ENCODE data around the gene COX5B.
"Not testable (repeated sequence)": the region's sequence is repeated elsewhere in the genome, so short reads cannot be mapped to it uniquely, and the experiment has no call there.

The COX5B gene, protein sequence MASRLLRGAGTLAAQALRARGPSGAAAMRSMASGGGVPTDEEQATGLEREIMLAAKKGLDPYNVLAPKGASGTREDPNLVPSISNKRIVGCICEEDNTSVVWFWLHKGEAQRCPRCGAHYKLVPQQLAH

DNA sequence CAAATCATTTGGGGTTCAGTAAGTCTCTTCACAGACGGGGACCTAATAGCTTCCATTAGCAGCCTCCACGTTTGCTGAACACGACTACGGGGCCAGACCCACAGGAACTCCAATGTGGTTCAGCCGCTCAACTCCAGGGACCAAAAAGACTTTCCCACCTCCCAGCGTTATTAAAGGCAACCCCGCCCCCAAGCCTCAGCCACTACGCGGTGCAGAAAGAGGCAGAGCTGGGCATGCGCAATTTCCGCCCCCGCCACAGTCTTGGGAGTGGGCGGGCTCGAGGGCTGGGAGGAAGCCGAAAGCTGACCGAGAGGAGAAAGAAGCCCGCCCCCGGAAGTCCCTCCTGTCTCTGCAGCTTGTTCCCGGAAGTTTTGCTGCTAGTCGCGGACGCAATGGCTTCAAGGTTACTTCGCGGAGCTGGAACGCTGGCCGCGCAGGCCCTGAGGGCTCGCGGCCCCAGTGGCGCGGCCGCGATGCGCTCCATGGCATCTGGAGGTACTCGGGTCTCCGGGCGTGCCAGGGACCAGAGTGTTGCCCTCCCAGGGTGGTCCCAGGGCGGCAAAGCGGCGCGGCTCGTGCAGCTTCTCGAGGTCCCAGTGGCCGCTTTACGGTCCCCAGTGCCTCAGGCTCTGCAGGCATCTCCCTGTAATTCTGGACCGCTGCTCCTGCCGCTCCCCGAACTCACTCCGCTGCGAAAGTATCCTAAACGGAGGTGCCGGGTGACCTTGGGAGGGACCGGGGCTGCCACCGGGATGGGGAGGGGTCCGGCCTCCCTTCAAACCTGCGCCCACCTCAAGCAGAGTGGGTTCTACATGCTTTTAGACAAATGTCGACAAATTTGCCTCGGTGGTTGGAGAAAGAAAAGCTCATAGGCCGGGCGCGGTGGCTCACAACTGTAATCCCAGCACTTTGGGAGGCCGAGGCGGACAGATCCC lies at the start of gene COX5B:
Gene COX5B, plus strand, starts transcription at position 368 of the 935 bp plus-strand sequence. Its CDS starts 25 bp downstream, at position 393.
- DNase-seq: peak; percentile 82 to 95

GRCh38 chr2:97596180-97596579 lies 49.7 kb upstream of the COX5B start:
- not testable (repeated sequence) for DNase-seq

- DNase-seq: not testable (repeated sequence)
These were observed 44.3 kb upstream of the COX5B start for GRCh38 chr2:97601537-97601936.

DNA sequence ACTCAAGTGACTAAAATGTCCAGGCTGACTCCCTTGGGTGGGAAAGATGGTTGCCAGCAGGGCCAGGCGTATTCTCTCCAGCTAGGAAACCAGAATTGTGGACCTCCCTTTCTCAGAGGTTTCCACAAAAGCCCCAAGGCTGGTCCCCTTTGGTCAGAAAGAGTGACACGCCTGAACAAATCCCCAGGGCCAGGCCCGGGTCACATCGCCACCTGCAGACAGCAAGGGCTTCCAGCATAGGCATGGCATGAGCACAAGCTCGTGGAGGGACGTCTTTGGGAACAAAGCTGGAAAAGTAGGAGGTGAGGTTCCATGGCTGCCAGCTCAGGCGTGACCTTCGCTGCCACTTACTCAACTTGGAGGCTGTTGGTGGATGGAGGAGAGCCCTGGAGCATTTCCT lies 40.8 kb upstream of the COX5B start:
- not testable (repeated sequence) for DNase-seq

- not testable (repeated sequence) for DNase-seq
These were observed 40.1 kb upstream of the COX5B start for GRCh38 chr2:97605524-97606339.

DNA sequence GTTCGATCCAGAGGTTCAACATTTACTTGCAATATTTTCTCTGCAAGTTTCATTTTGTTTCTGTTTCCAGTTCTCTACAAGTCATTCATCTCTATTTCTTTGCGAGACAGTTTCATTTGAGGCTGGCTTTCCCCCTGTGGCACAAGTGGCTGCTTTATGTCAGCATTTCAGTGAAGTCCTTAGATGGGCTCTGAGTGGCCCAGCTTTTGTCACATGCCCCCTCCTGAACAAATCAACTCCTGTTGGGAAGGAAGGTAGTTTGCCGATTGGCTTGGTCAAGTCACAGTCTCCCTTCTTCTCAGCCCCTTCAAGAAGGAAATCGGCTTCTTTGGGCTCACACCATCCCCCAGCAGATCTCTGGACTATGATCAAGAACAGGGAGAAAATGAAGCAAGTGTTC lies 37.1 kb upstream of the COX5B start:
- not testable (repeated sequence) for DNase-seq

DNA sequence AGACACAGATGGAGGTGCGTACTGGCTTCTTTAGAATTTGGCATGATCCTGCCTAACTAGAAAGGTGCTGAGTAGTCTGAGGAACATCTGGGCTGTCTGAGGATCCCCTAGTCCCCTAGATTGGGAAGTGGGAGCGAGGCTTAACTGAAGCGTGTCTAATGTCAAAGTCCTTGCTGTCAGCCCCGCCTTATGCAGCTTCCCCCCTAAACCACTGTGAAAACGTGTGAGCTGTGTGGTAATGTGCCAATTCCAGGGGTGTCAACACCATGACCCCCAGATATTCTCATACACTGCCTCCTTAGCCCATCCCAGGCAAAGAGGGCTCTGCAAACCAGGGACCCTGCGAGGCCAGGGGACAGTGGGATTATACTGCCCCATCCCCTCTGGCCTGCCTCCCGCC lies 34.0 kb upstream of the COX5B start:
- DNase-seq: not testable (repeated sequence)

DNA sequence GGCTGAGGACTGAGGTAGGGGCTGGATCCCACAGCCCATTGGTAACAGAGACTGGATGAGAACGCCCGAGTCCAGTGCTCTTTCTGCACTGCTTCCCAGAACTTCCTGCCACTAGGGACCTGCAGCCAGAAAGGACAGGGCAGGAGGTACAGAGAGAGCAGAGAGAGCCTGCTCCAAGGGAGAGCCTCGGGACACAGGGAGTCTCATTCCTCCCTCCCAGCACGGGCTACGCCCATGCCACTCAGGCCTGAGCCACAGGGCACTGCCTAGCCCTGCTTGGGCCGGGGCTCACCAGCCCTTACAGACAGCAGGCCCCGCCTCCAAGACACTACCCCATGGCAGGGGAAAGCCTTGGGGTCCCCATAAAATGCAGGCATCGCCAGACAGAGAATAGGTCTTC lies 30.1 kb upstream of the COX5B start:
- DNase-seq: not testable (repeated sequence)

DNA sequence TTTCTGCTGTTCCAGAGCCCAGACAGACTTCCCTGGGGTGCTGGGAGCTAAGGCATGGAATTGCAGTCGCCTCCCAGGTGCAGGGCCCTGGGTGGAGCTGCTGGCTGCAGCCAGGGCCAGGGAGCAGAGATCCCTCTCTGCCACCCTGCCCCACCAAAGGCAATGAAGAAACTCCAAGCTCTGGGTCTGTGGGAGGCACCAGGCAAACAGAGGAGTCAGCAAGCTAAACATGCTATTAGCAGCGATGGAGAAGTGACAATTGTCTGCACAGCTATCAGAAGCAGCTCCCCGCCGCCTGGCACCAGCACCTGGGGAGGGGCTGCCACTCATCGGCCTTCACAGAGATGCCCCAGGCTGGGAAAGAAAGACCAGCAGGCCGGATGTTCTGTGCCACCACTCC lies 28.0 kb upstream of the COX5B start:
- no peak for DNase-seq

DNA sequence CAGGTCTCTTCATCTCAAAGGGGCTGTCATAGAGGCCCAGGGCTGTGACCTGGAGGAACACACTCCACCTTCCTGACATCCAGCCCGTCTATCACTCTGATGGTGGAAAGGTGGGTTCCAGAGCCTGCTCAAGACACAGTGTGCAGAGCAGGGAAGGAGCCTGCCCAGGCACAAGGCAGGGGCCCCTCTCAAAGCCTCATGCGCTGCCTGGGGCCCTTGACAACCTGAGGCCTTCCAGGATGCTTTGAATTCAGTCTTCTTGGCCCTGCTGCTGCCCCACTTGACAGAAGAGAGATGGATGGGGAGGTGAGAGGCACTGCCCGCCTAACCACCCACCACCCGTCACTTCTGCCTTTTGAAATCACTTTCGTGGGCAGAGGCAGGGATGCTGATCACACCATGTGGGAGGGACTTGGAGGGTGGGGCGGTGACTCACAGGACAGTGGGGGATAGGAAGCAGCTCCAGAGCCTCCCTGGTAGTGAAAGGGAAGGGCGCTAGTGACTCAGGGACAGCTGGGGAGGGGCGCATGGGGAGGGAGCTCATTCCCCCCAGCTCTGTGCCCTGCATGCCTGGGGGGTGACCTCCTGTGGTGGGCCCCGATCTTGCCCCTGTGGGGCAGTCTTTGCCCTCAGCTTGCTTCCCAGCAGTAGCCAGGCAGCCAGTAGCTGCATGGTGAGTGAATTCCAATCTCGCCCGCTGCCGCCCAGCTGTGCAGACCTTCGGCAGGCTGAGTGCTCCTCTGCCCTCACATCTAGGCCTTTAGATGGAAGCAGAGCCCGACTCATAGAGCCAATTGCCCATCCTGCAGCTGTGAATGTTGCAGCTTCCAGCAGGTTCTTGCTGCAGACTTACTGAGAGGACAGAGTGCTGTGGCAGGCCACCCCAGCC lies 26.7 kb upstream of the COX5B start:
- not testable (repeated sequence) for DNase-seq

DNA sequence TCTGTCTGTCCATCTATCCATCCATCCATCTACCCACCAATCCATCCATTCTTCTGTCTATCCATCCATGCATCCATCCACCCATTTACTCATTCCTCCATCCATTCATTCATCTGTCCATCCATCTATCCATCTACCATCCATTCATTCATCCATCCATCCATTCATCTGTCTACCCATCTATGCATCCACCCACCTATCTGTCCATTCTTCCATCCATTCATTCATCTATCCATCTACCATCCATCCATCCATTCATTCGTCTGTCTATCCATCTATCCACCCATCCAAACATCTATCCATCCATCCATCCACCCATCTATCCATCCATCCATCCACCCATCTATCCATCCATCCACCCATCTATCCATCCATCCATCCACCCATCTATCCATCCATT lies 25.4 kb upstream of the COX5B start:
- DNase-seq: not testable (repeated sequence)

DNA sequence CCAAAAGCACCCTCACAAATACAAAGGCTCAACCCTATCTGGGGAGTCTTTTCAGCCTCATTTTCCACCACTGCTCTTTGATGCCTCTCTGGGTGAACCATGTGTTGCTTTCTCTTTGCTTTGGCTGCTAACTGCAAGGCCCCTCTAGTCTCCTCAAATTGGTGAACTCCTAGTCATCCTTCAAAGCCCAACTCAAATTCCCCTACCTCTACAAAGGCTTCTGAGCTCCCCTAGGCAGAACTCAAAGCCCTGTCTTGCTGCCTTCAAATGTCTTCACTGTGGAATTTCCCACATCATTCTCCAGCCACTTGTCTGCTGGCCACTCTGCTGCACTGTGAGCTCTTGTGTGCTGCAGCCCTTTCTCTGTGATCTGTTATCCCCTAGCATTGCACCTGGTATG lies 22.9 kb upstream of the COX5B start:
- not testable (repeated sequence) for DNase-seq

GRCh38 chr2:97625354-97626048 lies 20.4 kb upstream of the COX5B start:
- not testable (repeated sequence) for DNase-seq

DNA sequence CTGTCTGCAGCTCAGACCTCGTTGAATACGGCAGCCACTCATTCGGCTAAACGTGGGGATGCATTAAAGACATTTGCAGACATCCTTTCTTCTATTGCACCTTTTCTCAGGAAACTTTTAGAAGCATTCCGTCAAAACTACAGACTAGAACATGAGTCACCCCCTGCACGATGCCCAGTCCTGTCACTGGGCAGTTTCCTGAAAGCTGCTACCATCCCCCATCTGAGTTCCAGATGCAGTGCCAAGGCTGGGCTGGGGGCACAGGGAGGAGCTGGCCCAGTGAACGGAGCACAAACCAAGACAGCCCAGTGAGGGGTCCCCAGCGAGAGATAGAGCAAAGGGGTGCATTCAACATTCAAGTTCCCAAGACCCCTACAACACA lies 19.8 kb upstream of the COX5B start:
- not testable (repeated sequence) for DNase-seq

- no peak for DNase-seq
These were observed 1.7 kb upstream of the COX5B start for GRCh38 chr2:97644023-97644717.

- peak in 1 of 2 donors; percentile 33 for DNase-seq
These were observed 659 bp upstream of the COX5B start for GRCh38 chr2:97645112-97645694.

GRCh38 chr2:97646977-97647376 lies 1.1 kb downstream of the COX5B start:
- DNase-seq: no peak

GRCh38 chr2:97651114-97651513 lies 5.3 kb downstream of the COX5B start:
- no peak for DNase-seq

DNA sequence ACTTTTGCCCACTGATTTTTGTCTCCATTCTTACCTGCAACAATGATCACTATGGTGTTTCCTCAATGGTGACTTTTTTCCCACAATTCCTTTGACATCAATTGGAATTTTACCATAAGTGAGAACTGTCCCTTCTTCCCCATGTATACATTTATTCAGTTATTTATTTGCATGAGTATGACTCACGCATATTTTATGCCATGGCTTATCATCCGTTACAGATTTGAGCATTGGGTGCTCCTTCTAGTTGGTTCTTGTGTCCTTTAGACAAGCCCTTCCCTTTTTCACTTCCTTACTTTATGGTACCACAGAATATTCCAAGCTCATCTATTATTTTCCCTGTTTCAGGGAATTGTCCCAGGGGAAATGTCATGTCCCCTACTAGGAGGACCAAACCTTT lies 7.6 kb downstream of the COX5B start:
- DNase-seq: no peak

DNA sequence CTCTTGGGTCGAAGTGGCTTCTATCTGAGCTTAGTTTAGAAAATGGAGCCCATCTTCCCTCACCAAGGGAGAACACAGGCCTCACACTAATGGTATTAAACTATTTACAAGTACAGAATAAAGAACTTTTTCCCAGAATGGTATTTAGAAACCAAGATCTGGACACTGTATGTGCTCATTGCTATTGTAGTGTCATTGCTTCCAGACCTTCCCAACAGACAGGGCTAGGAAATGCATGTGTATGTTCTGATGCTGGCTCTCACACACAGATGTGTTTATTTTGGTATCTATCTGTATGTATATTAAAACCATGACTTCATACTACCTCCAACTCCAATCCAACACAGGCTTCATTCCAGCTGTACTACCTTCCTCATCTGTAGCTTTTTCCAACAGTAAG lies 8.0 kb downstream of the COX5B start:
- no peak for DNase-seq

GRCh38 chr2:97654309-97654708 lies 8.4 kb downstream of the COX5B start:
- no peak for DNase-seq

Measured in bone marrow (tissue), 2 donors.